HepG2 (cell line): ENCODE results near the gene SLC35D3. TPM values are rescaled to one million over a fixed set of nuclear protein-coding genes. Genes with fewer than 3 reads are reported as not detected.

Source experiments
- BCL6 ChIP-seq: IDR thresholded peaks from 2 replicates; pipeline ENCODE4 v1.6.1; 2016; ENCODE audit warnings: missing genetic modification reagents, missing compliant biosample characterization
- CBFB ChIP-seq: sonication (generic); formaldehyde crosslinking; IDR thresholded peaks from 2 replicates; pipeline ENCODE4 v1.4.0; 2020; ENCODE audit warnings: missing genetic modification reagents
- CBX2 ChIP-seq, 2 experiments: fragments of 200-600 bp in 1 of 2; sonication (generic); formaldehyde crosslinking in 1 of 2; IDR thresholded peaks; 2 replicates each; pipeline versions ENCODE4 v1.7.0 to v1.8.1; 2018 to 2022; ENCODE audit warnings: low read depth in 2 of 2, low read length in 1 of 2, mild to moderate bottlenecking in 1 of 2, missing genetic modification reagents in 1 of 2
- CEBPG ChIP-seq: IDR thresholded peaks from 2 replicates; pipeline ENCODE4 v1.6.1; 2016
- EP300 ChIP-seq, 3 experiments: sonication (generic) in 1 of 3; formaldehyde crosslinking in 1 of 3; IDR thresholded peaks; 2 replicates each; pipeline versions ENCODE4 v1.5.1 to v1.6.1; 2011 to 2020; ENCODE audit warnings: low read depth in 2 of 3, low read length in 2 of 3, borderline replicate concordance in 1 of 3, improper control_type of control experiment in 1 of 3, mild to moderate bottlenecking in 1 of 3, missing genetic modification reagents in 1 of 3, moderate library complexity in 1 of 3
- FOXJ3 ChIP-seq: sonication (generic); formaldehyde crosslinking; IDR thresholded peaks from 2 replicates; pipeline ENCODE4 v1.4.0; 2020; ENCODE audit warnings: missing genetic modification reagents, mild to moderate bottlenecking, borderline replicate concordance
- FOXP1 ChIP-seq, 2 experiments: fragments of 450-650 bp in 1 of 2; IDR thresholded peaks; 2 replicates each; pipeline ENCODE4 v1.6.1; 2017 to 2018; ENCODE audit warnings: antibody characterized with exemption in 1 of 2
- HMG20A ChIP-seq: IDR thresholded peaks from 2 replicates; pipeline ENCODE4 v1.6.1; 2016; ENCODE audit warnings: borderline replicate concordance
- HMG20B ChIP-seq: conservative IDR thresholded peaks from 2 replicates; pipeline ENCODE4 v1.6.1; 2016; ENCODE audit warnings: missing genetic modification reagents, missing compliant biosample characterization
- KAT2B ChIP-seq: fragments of 150-350 bp; IDR thresholded peaks from 2 replicates; pipeline ENCODE4 v1.6.1; 2014; ENCODE audit warnings: low read depth, low read length, borderline replicate concordance
- LRRFIP1 ChIP-seq: sonication (generic); formaldehyde crosslinking; conservative IDR thresholded peaks from 2 replicates; pipeline ENCODE4 v1.4.0; 2020; ENCODE audit warnings: missing genetic modification reagents
- NCOR1 ChIP-seq: fragments of 200-600 bp; sonication (generic); IDR thresholded peaks from 2 replicates; pipeline ENCODE4 v1.7.0; 2017; ENCODE audit warnings: antibody characterized with exemption, low read length, borderline replicate concordance
- NR2F1 ChIP-seq, 2 experiments: fragments of 450-650 bp in 1 of 2; formaldehyde crosslinking in 1 of 2; IDR thresholded peaks; 2 replicates each; pipeline versions ENCODE4 v1.5.0 to v1.6.1; 2016 to 2020; ENCODE audit warnings: mild to moderate bottlenecking in 1 of 2, missing compliant biosample characterization in 1 of 2, missing genetic modification reagents in 1 of 2, moderate library complexity in 1 of 2
- PATZ1 ChIP-seq: sonication (generic); formaldehyde crosslinking; IDR thresholded peaks from 2 replicates; pipeline ENCODE4 v1.4.0; 2020; ENCODE audit warnings: missing genetic modification reagents
- RAD21 ChIP-seq: fragments of 450-650 bp; formaldehyde crosslinking; IDR thresholded peaks from 2 replicates; pipeline ENCODE4 v1.5.0; 2020; ENCODE audit warnings: mild to moderate bottlenecking
- SIX4 ChIP-seq: sonication (generic); formaldehyde crosslinking; IDR thresholded peaks from 2 replicates; pipeline ENCODE4 v1.4.0; 2020; ENCODE audit warnings: missing genetic modification reagents
- SOX6 ChIP-seq, 2 experiments: fragments of 450-650 bp in 1 of 2; sonication (generic) in 1 of 2; formaldehyde crosslinking in 1 of 2; IDR thresholded peaks; 2 replicates each; pipeline versions ENCODE4 v1.4.0 to v1.6.1; 2017 to 2020; ENCODE audit warnings: antibody characterized with exemption in 1 of 2, mild to moderate bottlenecking in 1 of 2, missing genetic modification reagents in 1 of 2
- TBX2 ChIP-seq: sonication (generic); formaldehyde crosslinking; IDR thresholded peaks from 2 replicates; pipeline ENCODE4 v1.5.0; 2020; ENCODE audit warnings: missing genetic modification reagents, mild to moderate bottlenecking, borderline replicate concordance
- ZNF331 ChIP-seq: sonication (generic); formaldehyde crosslinking; IDR thresholded peaks from 2 replicates; pipeline ENCODE4 v1.4.0; 2020; ENCODE audit warnings: missing genetic modification reagents
- polyA plus RNA-seq, 8 experiments: library from polyadenylated mRNA; depleted of rRNA in 3 of 8; stranded (reverse) in 7 of 8; unstranded in 1 of 8; fragments of >200 nt; fragmentation: Illumina TruSeq in 4 of 8; extraction: Trizol in 4 of 8; gene quantifications; 2 replicates each; pipeline versions ENCODE4 v1.2.1 to v1.2.3, GENCODE V29; 2011 to 2016; ENCODE audit warnings: low read depth in 4 of 8, missing spikeins in 1 of 8, mixed read lengths in 1 of 8; ENCODE audit not compliant: insufficient read depth in 1 of 8
- total RNA-seq, 5 experiments: library from RNA; depleted of rRNA; stranded (reverse); fragments of >200 nt; fragmentation: Illumina TruSeq; extraction: Trizol; gene quantifications; 2 replicates each; pipeline ENCODE4 v1.2.3, GENCODE V29; 2016; ENCODE audit warnings: low read depth in 1 of 5
- TF ChIP-seq, protein P1 (sequence below): sonication (generic); formaldehyde crosslinking; IDR thresholded peaks from 2 replicates; pipeline ENCODE4 v1.4.0; 2020; ENCODE audit warnings: missing genetic modification reagents

SLC35D3 gene
- total and polyA plus RNA-seq, 2 of the 13 experiments (the other 11 are each of a cell fraction or from before 2014, with no cell fraction given): not detected

- TF ChIP-seq PATZ1 (CRISPR knock-in tag): 0 out of 2 replicates have a peak, but pooled peaks have one; percentile 27
- peak; percentile 95 for TF ChIP-seq HMG20B (CRISPR knock-in tag)
- TF ChIP-seq FOXP1 (IDR thresholded peaks at IDR 0.05): no peak
- peak; percentile 64; the same call in 1 of the 2 replicates for TF ChIP-seq FOXP1 (CRISPR knock-in tag; IDR thresholded peaks at IDR 0.05)
- peak; percentile 81 for TF ChIP-seq BCL6
- peak; percentile 76 to 94 for TF ChIP-seq NR2F1 (CRISPR knock-in tag; IDR thresholded peaks at IDR 0.05)
- TF ChIP-seq SOX6 (IDR thresholded peaks at IDR 0.05): no peak
- peak; percentile 87 for TF ChIP-seq SOX6 (CRISPR knock-in tag; IDR thresholded peaks at IDR 0.05)
- no peak for TF ChIP-seq LRRFIP1 (CRISPR knock-in tag)
- 0 out of 2 replicates have a peak, but pooled peaks have one; percentile 12 for TF ChIP-seq CEBPG (CRISPR knock-in tag)
- no peak for TF ChIP-seq RAD21 (CRISPR knock-in tag)
- no peak for TF ChIP-seq CBX2 (IDR thresholded peaks at IDR 0.05; ENCODE audit: low read depth, low read length)
- TF ChIP-seq CBX2 (CRISPR knock-in tag; IDR thresholded peaks at IDR 0.05; ENCODE audit: low read depth): 0 out of 2 replicates have a peak, but pooled peaks have one; percentile 55
- peak; percentile 44; the same call in 1 of the 2 replicates for TF ChIP-seq NCOR1
- TF ChIP-seq HMG20A: peak; percentile 82
- TF ChIP-seq, protein P1, sequence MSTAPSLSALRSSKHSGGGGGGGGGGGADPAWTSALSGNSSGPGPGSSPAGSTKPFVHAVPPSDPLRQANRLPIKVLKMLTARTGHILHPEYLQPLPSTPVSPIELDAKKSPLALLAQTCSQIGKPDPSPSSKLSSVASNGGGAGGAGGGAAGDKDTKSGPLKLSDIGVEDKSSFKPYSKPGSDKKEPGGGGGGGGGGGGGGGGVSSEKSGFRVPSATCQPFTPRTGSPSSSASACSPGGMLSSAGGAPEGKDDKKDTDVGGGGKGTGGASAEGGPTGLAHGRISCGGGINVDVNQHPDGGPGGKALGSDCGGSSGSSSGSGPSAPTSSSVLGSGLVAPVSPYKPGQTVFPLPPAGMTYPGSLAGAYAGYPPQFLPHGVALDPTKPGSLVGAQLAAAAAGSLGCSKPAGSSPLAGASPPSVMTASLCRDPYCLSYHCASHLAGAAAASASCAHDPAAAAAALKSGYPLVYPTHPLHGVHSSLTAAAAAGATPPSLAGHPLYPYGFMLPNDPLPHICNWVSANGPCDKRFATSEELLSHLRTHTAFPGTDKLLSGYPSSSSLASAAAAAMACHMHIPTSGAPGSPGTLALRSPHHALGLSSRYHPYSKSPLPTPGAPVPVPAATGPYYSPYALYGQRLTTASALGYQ: peak; percentile 97
- TF ChIP-seq KAT2B: no peak
- 0 out of 2 replicates have a peak, but pooled peaks have one; percentile 44 for TF ChIP-seq SIX4 (CRISPR knock-in tag)
- 0 out of 2 replicates have a peak, but pooled peaks have one; percentile 34 for TF ChIP-seq ZNF331 (CRISPR knock-in tag)
- peak in 1 of 2 experiments; percentile 64; a peak in 2 of 4 replicates for TF ChIP-seq EP300 (IDR thresholded peaks at IDR 0.05; ENCODE audit: low read depth in 2 of 2, low read length in 2 of 2)
- TF ChIP-seq EP300 (CRISPR knock-in tag; IDR thresholded peaks at IDR 0.05; ENCODE audit: borderline replicate concordance): no peak
- 0 out of 2 replicates have a peak, but pooled peaks have one; percentile 58 for TF ChIP-seq CBFB (CRISPR knock-in tag)
- peak; percentile 80; the same call in 1 of the 2 replicates for TF ChIP-seq FOXJ3 (CRISPR knock-in tag)
- peak; percentile 83 for TF ChIP-seq TBX2 (CRISPR knock-in tag)
These were observed 34.1 kb upstream of the SLC35D3 start (continued) for GRCh38 chr6:136887953-136888352.
